C4-2B (cell line): Measurements from ENCODE around the gene CCND3.
"Not testable (repeated sequence)": the region's sequence is repeated elsewhere in the genome, so short reads cannot be mapped to it uniquely, and the experiment has no call there.

Experiments
- H3K27ac ChIP-seq: fragments of 450-650 bp; 2 replicates; pipeline ENCODE4 v1.5.1; 2017
- CTCF ChIP-seq: fragments of 450-650 bp; conservative IDR thresholded peaks from 2 replicates; pipeline ENCODE4 v1.5.1; 2017; ENCODE audit warnings: mild to moderate bottlenecking
- ZFX ChIP-seq: fragments of 450-650 bp; IDR thresholded peaks from 2 replicates; pipeline ENCODE4 v1.6.1; 2017

The CCND3 gene

GRCh38 chr6:41943456-41943855 is 1.8 kb upstream of the CCND3 start:
- H3K27ac ChIP-seq = no peak overlapping the region
- TF ChIP-seq CTCF (no peak), ZFX (no peak)

- H3K27ac ChIP-seq = not testable (repeated sequence)
Measured at GRCh38 chr6:41942882-41943281, 1.3 kb upstream of the CCND3 start.

- TF ChIP-seq CTCF = no peak
- TF ChIP-seq ZFX = no peak
- peak overlapping the region; percentile 76 for H3K27ac ChIP-seq
Measured at GRCh38 chr6:41942067-41942851, 651 bp upstream of the CCND3 start.

GRCh38 chr6:41940759-41941279 is 789 bp downstream of the CCND3 start:
- H3K27ac ChIP-seq = peak overlapping the region; percentile 76

GRCh38 chr6:41939848-41940758 is 1.5 kb downstream of the CCND3 start:
- H3K27ac ChIP-seq = peak overlapping the region; percentile 76
- TF ChIP-seq CTCF = no peak
- no peak for TF ChIP-seq ZFX

More at GRCh38 chr6:41940759-41941279, 789 bp downstream of the CCND3 start:
- TF ChIP-seq CTCF = no peak
- no peak for TF ChIP-seq ZFX

- no peak for TF ChIP-seq ZFX
- no peak for TF ChIP-seq CTCF
- no peak overlapping the region for H3K27ac ChIP-seq
Measured at GRCh38 chr6:41939176-41939847, 2.3 kb downstream of the CCND3 start.

- H3K27ac ChIP-seq = no peak overlapping the region
- no peak for TF ChIP-seq ZFX
- TF ChIP-seq CTCF = no peak
Measured at GRCh38 chr6:41938590-41939175, 2.9 kb downstream of the CCND3 start.
